Activated CD4-positive, alpha-beta T cell treated with anti-CD3 and anti-CD28 coated beads, Interleukin-2, amount 50 U/mL, for 24 hours (primary cell): ENCODE results near the gene USP24.

Experiments
- DNase-seq, 2 donors: peaks; one replicate each; pipeline ENCODE4 v3.0.0-alpha.2; 2020; ENCODE audit warnings: low read depth in 1 of 2, low spot score in 1 of 2

The USP24 gene

GRCh38 chr1:55215194-55216021 is at the start of gene USP24:
USP24 (minus strand) TSS chr1:55215364; CDS start chr1:55215113, 251 bp downstream.
- peak; percentile 60 to 70 for DNase-seq

GRCh38 chr1:55262822-55263221 is 47.7 kb upstream of the USP24 start:
- DNase-seq = no peak

- no peak for DNase-seq
Observed at GRCh38 chr1:55259911-55260609, 44.9 kb upstream of the USP24 start.

- peak in 1 of 2 donors; percentile 11 for DNase-seq
Observed at GRCh38 chr1:55257958-55258357, 42.8 kb upstream of the USP24 start.

- DNase-seq = no peak
Observed at GRCh38 chr1:55255901-55256300, 40.7 kb upstream of the USP24 start.

GRCh38 chr1:55252942-55253589 is 37.9 kb upstream of the USP24 start:
- DNase-seq = no peak

- no peak for DNase-seq
Observed at GRCh38 chr1:55250399-55251075, 35.4 kb upstream of the USP24 start.

GRCh38 chr1:55249646-55250398 is 34.7 kb upstream of the USP24 start:
- DNase-seq = no peak

GRCh38 chr1:55246896-55247295 is 31.7 kb upstream of the USP24 start:
- DNase-seq = no peak

- no peak for DNase-seq
Observed at GRCh38 chr1:55246331-55246730, 31.2 kb upstream of the USP24 start.

GRCh38 chr1:55245781-55246180 is 30.6 kb upstream of the USP24 start:
- no peak for DNase-seq

GRCh38 chr1:55244476-55245099 is 29.4 kb upstream of the USP24 start:
- no peak for DNase-seq

GRCh38 chr1:55243655-55244054 is 28.5 kb upstream of the USP24 start:
- no peak for DNase-seq

GRCh38 chr1:55239548-55239947 is 24.4 kb upstream of the USP24 start:
- no peak for DNase-seq

GRCh38 chr1:55235722-55236121 is 20.6 kb upstream of the USP24 start:
- DNase-seq = no peak

GRCh38 chr1:55234016-55234415 is 18.9 kb upstream of the USP24 start:
- no peak for DNase-seq

- DNase-seq = no peak
Observed at GRCh38 chr1:55233145-55233777, 18.1 kb upstream of the USP24 start.

GRCh38 chr1:55232448-55233144 is 17.4 kb upstream of the USP24 start:
- no peak for DNase-seq

GRCh38 chr1:55231745-55232144 is 16.6 kb upstream of the USP24 start:
- DNase-seq = no peak
